ENCODE measurements around the gene INAFM2.

- TF ChIP-seq SP1 (IDR thresholded peaks at IDR 0.05) (no peak), CTCF (IDR thresholded peaks at IDR 0.05; ENCODE audit: low read depth, low read length, missing input control) (no peak)
These were observed 6.9 kb downstream of the INAFM2 start for GRCh38 chr15:40330368-40330836.

Data from liver (tissue), 3 donors.